Measurements from ENCODE around the gene OR11A1.
"Not testable (repeated sequence)": the region's sequence is repeated elsewhere in the genome, so short reads cannot be mapped to it uniquely, and the experiment has no call there.

Gene OR11A1

DNA sequence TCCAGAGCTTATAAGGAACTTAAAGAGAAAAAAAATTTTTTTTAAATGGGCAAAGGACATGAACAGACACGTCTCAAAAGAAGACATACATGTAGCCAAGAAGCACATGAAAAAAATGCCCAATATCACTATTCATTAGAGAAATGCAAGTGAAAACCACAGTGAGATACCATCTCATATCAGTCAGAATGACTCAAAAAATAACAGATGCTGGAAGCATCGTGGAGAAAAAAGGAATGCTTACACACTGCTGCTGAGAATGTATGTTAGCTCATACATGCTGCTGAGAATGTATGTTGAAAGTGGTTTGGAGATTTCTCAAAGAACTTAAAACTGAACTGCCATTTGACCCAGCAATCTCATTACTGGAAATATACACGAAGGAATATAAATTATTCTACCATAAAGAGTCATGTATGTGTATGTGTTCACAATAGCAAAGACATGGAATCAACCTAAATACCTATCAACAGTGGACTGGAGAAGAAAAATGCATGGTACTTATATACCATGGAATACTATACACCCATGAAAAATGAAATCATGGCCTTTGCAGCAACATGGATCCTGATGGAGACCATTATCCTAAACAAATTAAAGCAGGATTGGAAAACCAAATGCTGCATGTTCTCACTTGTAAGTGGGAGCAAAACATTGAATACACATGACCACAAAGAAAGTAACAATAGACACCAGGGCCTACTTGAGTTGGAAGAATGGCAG lies 5.2 kb downstream of the OR11A1 start:
- no peaks in the 10 kb centered on the region for H3K9me3 ChIP-seq (ENCODE audit: control insufficient read depth, insufficient read depth, low read length)
- no peaks in the 10 kb centered on the region for H3K36me3 ChIP-seq (ENCODE audit: control insufficient read depth, insufficient read depth, low read length)
- peaks cover 2% of the 10 kb centered on the region; the same call in 1 of the 2 replicates for H3K4me1 ChIP-seq (ENCODE audit: control insufficient read depth, insufficient read depth, low read length)
- WGBS (ENCODE audit: insufficient coverage, insufficient read length): no CpG with 5 or more reads among the region's 3 CpGs
- no peak overlapping the region for H3K4me3 ChIP-seq (ENCODE audit: low read length)
- no peaks in the 10 kb centered on the region for H3K27me3 ChIP-seq (ENCODE audit: control insufficient read depth, insufficient read depth, low read length)
- no peak overlapping the region for H3K27ac ChIP-seq (ENCODE audit: low read length)
- no peak for DNase-seq (ENCODE audit: low read depth, low spot score)

DNA sequence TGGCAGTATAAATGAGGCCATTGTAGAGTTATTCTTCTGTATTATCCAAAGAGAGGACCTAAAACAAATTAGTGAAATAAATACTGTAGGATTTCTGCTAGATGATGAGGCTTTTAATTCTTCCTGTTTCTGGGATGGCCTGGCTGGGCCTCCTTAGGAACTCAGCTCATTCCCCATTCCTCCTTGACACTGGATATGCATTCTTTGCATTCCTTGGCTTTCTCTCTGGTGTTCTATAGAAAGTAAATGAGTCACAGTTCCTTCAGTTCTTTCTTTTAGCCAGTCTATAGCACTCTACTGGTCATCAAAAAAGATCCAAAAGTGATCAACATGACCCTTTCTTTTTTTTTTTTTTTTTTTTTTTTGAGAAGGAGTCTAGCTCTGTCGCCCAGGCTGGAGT lies 9.2 kb downstream of the OR11A1 start:
- no peaks in the 10 kb centered on the region for H3K27me3 ChIP-seq (ENCODE audit: control insufficient read depth, insufficient read depth, low read length)
- H3K36me3 ChIP-seq (ENCODE audit: control insufficient read depth, insufficient read depth, low read length): no peaks in the 10 kb centered on the region
- H3K4me3 ChIP-seq (ENCODE audit: low read length): no peak overlapping the region
- H3K4me1 ChIP-seq (ENCODE audit: control insufficient read depth, insufficient read depth, low read length): peaks cover 2% of the 10 kb centered on the region; the same call in 1 of the 2 replicates
- WGBS (ENCODE audit: insufficient coverage, insufficient read length): no CpG with 5 or more reads among the region's 1 CpG
- peak; percentile 33 for DNase-seq (ENCODE audit: low read depth, low spot score)
- H3K9me3 ChIP-seq (ENCODE audit: control insufficient read depth, insufficient read depth, low read length): no peaks in the 10 kb centered on the region
- no peak overlapping the region for H3K27ac ChIP-seq (ENCODE audit: low read length)

DNA sequence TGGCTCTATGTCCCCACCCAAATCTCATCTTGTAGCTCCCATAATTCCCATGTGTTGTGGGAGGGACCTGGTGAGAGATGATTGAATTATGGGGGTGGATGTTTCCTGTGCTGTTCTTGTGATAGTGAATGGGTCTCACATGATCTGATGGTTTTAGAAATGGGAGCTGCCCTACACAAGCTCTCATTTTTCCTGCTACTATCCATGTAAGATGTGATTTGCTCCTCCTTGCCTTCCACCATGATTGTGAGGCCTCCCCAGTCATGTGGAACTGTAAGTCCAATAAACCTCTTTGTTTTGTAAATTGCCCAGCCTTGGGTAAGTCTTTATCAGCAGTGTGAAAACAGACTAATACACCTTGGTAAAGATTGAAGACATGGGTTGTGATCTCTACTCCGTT lies 12.8 kb downstream of the OR11A1 start:
- not testable (repeated sequence) for H3K27ac ChIP-seq (ENCODE audit: low read length); H3K27me3 ChIP-seq (ENCODE audit: control insufficient read depth, insufficient read depth, low read length); H3K4me1 ChIP-seq (ENCODE audit: control insufficient read depth, insufficient read depth, low read length); H3K36me3 ChIP-seq (ENCODE audit: control insufficient read depth, insufficient read depth, low read length); H3K4me3 ChIP-seq (ENCODE audit: low read length); H3K9me3 ChIP-seq (ENCODE audit: control insufficient read depth, insufficient read depth, low read length); DNase-seq (ENCODE audit: low read depth, low spot score)
- WGBS (ENCODE audit: insufficient coverage, insufficient read length): no CpG with 5 or more reads among the region's 1 CpG

DNA sequence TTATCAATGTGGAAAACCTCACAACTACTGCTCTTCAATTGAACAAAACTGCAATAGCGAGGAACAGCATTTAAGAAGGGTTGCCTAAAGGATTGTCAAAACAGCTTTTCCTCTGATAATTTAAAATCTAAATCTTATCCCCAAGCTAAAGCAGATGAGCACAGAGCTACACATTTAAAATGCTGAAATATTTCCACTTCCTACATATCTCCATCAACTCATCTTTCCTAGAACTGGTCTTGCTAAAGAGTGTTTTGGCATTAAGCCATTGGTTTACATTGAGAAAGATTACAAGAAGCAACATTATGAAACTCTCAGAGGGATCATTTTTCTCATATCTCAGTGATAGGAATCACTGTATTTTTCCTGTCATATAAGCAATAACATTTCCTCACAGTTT lies 14.2 kb downstream of the OR11A1 start:
- Histone ChIP-seq H3K27me3 (ENCODE audit: control insufficient read depth, insufficient read depth, low read length) (no peaks in the 10 kb centered on the region), H3K4me3 (ENCODE audit: low read length) (no peak overlapping the region), H3K9me3 (ENCODE audit: control insufficient read depth, insufficient read depth, low read length) (no peaks in the 10 kb centered on the region), H3K4me1 (ENCODE audit: control insufficient read depth, insufficient read depth, low read length) (peaks cover 2% of the 10 kb centered on the region; the same call in 1 of the 2 replicates), H3K36me3 (ENCODE audit: control insufficient read depth, insufficient read depth, low read length) (no peaks in the 10 kb centered on the region), H3K27ac (ENCODE audit: low read length) (no peak overlapping the region)
- no peak for DNase-seq (ENCODE audit: low read depth, low spot score)
- no CpG with 5 or more reads among the region's 1 CpG for WGBS (ENCODE audit: insufficient coverage, insufficient read length)

DNA sequence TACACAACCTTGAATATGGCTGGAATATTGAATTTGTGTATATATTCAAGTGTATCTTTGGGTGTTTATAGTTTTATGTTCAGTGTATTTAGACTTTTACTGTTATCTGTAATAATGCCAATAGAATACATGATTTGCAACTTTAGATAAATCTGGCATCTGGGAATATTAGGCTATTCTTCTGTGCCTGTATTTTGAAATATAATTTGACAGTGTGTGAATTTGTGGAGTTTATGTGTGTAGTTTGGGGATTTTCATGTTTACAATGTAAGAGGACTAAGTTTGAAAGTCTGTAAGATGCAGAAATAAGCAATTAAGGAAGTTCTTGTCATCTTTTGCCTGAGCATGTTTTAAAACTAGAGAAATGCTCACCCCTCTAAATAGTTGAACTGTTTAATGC lies 17.9 kb downstream of the OR11A1 start, which contains the start of gene OR10C1:
Gene OR10C1 (plus strand): TSS at position 301 of the 400 bp plus-strand sequence. CDS start 710 bp downstream, outside the sequence.
- Histone ChIP-seq H3K9me3 (ENCODE audit: control insufficient read depth, insufficient read depth, low read length) (no peaks in the 10 kb centered on the region), H3K36me3 (ENCODE audit: control insufficient read depth, insufficient read depth, low read length) (no peaks in the 10 kb centered on the region), H3K27ac (ENCODE audit: low read length) (no peak within 1 kb of the TSS), H3K4me1 (ENCODE audit: control insufficient read depth, insufficient read depth, low read length) (no peaks in the 10 kb centered on the region), H3K27me3 (ENCODE audit: control insufficient read depth, insufficient read depth, low read length) (no peaks in the 10 kb centered on the region), H3K4me3 (ENCODE audit: low read length) (no peak within 1 kb of the TSS)
- DNase-seq (ENCODE audit: low read depth, low spot score): no peak

DNA sequence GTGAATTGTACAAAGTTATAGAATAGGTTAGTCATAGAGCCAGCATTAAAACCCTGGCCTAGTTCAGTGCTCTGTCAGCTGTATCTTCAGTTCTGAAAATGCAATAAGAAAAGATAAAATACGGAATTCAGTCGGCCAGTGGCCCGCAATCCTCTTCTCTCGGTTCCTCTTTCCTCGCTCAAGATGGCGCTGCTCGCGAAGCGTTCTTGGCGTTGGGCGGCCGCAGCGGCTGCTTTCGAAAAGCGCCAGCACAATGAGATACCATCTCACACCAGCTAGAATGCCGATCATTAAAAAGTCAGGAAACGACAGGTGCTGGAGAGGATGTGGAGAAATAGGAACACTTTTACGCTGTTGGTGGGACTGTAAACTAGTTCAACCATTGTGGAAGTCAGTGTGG lies 20.1 kb downstream of the OR11A1 start:
- H3K9me3 ChIP-seq (ENCODE audit: control insufficient read depth, insufficient read depth, low read length); DNase-seq (ENCODE audit: low read depth, low spot score); H3K27me3 ChIP-seq (ENCODE audit: control insufficient read depth, insufficient read depth, low read length); H3K36me3 ChIP-seq (ENCODE audit: control insufficient read depth, insufficient read depth, low read length); H3K4me3 ChIP-seq (ENCODE audit: low read length); H3K27ac ChIP-seq (ENCODE audit: low read length); H3K4me1 ChIP-seq (ENCODE audit: control insufficient read depth, insufficient read depth, low read length): not testable (repeated sequence)
- WGBS (ENCODE audit: insufficient coverage, insufficient read length): no CpG with 5 or more reads among the region's 18 CpGs

DNA sequence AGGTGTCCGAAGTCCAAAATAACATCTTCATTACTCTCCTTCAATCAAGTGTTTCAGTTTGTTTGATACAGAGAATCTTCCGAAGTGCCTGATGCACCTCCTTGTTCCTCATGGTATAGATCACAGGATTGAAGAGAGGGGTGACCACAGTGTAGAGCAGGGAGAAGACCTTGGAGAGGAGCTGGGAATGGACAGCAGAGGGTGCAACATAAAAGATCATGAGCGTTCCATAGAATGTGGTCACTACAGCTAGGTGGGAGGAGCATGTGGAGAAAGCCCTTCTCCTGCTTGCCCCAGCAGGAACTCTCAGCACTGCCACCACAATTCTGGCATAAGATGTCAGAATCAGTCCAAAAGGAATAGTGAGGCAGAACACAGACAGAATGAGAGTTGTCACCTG lies 30.2 kb downstream of the OR11A1 start:
- no peaks in the 10 kb centered on the region for H3K27me3 ChIP-seq (ENCODE audit: control insufficient read depth, insufficient read depth, low read length)
- no CpG with 5 or more reads among the region's 3 CpGs for WGBS (ENCODE audit: insufficient coverage, insufficient read length)
- peaks cover 3% of the 10 kb centered on the region; the same call in 1 of the 2 replicates for H3K4me1 ChIP-seq (ENCODE audit: control insufficient read depth, insufficient read depth, low read length)
- no peaks in the 10 kb centered on the region for H3K9me3 ChIP-seq (ENCODE audit: control insufficient read depth, insufficient read depth, low read length)
- DNase-seq (ENCODE audit: low read depth, low spot score): no peak
- H3K36me3 ChIP-seq (ENCODE audit: control insufficient read depth, insufficient read depth, low read length): no peaks in the 10 kb centered on the region
- H3K4me3 ChIP-seq (ENCODE audit: low read length): no peak overlapping the region
- no peak overlapping the region for H3K27ac ChIP-seq (ENCODE audit: low read length)

DNA sequence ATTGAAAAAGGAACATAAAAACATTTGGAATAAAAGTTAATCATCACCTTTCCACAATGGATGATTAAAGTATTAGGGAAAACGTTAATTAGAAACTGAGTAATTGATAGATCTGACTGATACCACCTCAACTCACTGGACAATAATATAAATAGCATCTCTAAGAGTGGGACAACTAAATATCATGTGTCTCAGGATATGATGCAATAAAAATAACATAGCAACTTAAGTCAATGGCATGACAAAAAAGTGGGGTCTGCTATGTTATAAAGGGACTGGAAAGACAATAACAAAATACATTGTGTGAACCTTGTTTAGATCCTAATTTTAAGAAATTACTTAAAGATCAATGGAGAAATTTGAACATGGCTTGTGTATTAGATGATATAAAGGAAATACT lies 31.8 kb downstream of the OR11A1 start:
- Histone ChIP-seq H3K27me3 (ENCODE audit: control insufficient read depth, insufficient read depth, low read length) (no peaks in the 10 kb centered on the region), H3K27ac (ENCODE audit: low read length) (no peak overlapping the region), H3K9me3 (ENCODE audit: control insufficient read depth, insufficient read depth, low read length) (no peaks in the 10 kb centered on the region), H3K4me1 (ENCODE audit: control insufficient read depth, insufficient read depth, low read length) (peaks cover 3% of the 10 kb centered on the region; the same call in 1 of the 2 replicates), H3K4me3 (ENCODE audit: low read length) (no peak overlapping the region), H3K36me3 (ENCODE audit: control insufficient read depth, insufficient read depth, low read length) (no peaks in the 10 kb centered on the region)
- no CpG with 5 or more reads among the region's 1 CpG for WGBS (ENCODE audit: insufficient coverage, insufficient read length)
- no peak for DNase-seq (ENCODE audit: low read depth, low spot score)

DNA sequence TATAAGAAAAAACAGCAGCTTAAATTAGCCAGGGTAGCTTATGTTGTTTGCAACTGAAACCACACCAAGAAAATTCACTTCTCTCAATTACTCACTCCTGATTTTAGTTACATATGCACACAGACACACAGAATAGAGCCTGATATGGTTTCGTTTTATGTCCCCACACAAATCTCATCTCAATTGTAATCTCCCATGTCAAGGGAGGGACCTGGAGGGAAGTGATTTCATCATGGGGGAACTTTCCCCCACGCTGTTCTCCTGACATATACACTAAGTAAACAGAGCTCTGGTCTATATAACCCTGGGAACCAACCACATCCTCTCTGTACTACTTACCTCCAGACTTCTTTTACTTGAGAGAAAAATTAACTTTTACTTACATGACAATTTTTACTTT lies 32.3 kb downstream of the OR11A1 start:
- no CpG with 5 or more reads among the region's 2 CpGs for WGBS (ENCODE audit: insufficient coverage, insufficient read length)

DNA sequence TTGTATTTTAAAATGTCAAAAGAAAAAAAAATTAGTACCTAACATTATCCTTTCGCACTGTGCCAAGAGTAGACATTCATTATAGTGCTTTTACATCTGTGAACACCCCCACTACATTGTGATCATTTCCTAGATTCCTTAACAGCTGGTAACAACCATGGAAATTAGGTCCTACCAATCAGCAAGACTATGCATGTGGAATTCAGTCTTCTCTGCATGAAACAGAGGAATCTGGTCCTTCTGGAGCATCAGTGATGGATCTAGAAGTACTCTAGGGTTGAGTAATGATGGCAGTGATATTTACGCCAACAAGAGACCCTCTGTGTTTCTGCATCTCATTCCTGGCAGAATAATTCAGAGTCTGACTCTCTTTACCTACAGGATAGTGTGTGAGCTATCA lies 32.7 kb downstream of the OR11A1 start:
- H3K36me3 ChIP-seq (ENCODE audit: control insufficient read depth, insufficient read depth, low read length): no peaks in the 10 kb centered on the region
- no peaks in the 10 kb centered on the region for H3K9me3 ChIP-seq (ENCODE audit: control insufficient read depth, insufficient read depth, low read length)
- H3K27me3 ChIP-seq (ENCODE audit: control insufficient read depth, insufficient read depth, low read length): no peaks in the 10 kb centered on the region
- peaks cover 3% of the 10 kb centered on the region; the same call in 1 of the 2 replicates for H3K4me1 ChIP-seq (ENCODE audit: control insufficient read depth, insufficient read depth, low read length)
- DNase-seq (ENCODE audit: low read depth, low spot score): peak; percentile 7
- no peak overlapping the region for H3K4me3 ChIP-seq (ENCODE audit: low read length)
- no CpG with 5 or more reads among the region's 2 CpGs for WGBS (ENCODE audit: insufficient coverage, insufficient read length)
- no peak overlapping the region for H3K27ac ChIP-seq (ENCODE audit: low read length)

More for the DNA sequence above, 32.3 kb downstream of the OR11A1 start:
- no peaks in the 10 kb centered on the region for H3K27me3 ChIP-seq (ENCODE audit: control insufficient read depth, insufficient read depth, low read length)
- no peak overlapping the region for H3K27ac ChIP-seq (ENCODE audit: low read length)
- H3K36me3 ChIP-seq (ENCODE audit: control insufficient read depth, insufficient read depth, low read length): no peaks in the 10 kb centered on the region
- no peaks in the 10 kb centered on the region for H3K9me3 ChIP-seq (ENCODE audit: control insufficient read depth, insufficient read depth, low read length)
- no peak overlapping the region for H3K4me3 ChIP-seq (ENCODE audit: low read length)
- peaks cover 3% of the 10 kb centered on the region; the same call in 1 of the 2 replicates for H3K4me1 ChIP-seq (ENCODE audit: control insufficient read depth, insufficient read depth, low read length)
- DNase-seq (ENCODE audit: low read depth, low spot score): no peak

DNA sequence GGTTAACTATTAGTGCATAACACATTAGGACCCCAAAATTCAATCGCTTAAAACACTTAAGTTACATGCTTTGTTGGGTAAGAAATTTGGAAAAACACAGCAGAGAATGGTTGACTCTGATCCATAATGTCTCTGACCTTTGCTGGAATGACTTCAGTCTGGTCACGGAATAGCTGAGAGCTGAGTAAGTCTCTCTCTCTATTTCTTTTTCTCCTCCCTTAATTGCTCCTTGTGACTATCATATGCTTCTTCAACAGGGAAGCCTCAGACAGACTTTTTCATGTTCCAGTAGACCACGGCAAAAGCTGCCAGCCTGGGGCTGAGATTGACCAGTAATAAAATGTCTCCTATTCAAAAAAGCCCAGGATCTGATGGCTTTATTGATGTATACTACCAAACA lies 37.4 kb downstream of the OR11A1 start:
- Histone ChIP-seq H3K4me3 (ENCODE audit: low read length) (no peak overlapping the region), H3K27me3 (ENCODE audit: control insufficient read depth, insufficient read depth, low read length) (no peaks in the 10 kb centered on the region), H3K4me1 (ENCODE audit: control insufficient read depth, insufficient read depth, low read length) (peaks cover 1% of the 10 kb centered on the region; the same call in 1 of the 2 replicates), H3K36me3 (ENCODE audit: control insufficient read depth, insufficient read depth, low read length) (no peaks in the 10 kb centered on the region), H3K27ac (ENCODE audit: low read length) (no peak overlapping the region), H3K9me3 (ENCODE audit: control insufficient read depth, insufficient read depth, low read length) (no peaks in the 10 kb centered on the region)
- DNase-seq (ENCODE audit: low read depth, low spot score): no peak
- no CpG with 5 or more reads among the region's 3 CpGs for WGBS (ENCODE audit: insufficient coverage, insufficient read length)

Measured in iPS DF 6.9 (cell line).